Measurements from ENCODE around the gene DOLK.
"Not testable (repeated sequence)": the region's sequence is repeated elsewhere in the genome, so short reads cannot be mapped to it uniquely, and the experiment has no call there.

DOLK gene

DNA sequence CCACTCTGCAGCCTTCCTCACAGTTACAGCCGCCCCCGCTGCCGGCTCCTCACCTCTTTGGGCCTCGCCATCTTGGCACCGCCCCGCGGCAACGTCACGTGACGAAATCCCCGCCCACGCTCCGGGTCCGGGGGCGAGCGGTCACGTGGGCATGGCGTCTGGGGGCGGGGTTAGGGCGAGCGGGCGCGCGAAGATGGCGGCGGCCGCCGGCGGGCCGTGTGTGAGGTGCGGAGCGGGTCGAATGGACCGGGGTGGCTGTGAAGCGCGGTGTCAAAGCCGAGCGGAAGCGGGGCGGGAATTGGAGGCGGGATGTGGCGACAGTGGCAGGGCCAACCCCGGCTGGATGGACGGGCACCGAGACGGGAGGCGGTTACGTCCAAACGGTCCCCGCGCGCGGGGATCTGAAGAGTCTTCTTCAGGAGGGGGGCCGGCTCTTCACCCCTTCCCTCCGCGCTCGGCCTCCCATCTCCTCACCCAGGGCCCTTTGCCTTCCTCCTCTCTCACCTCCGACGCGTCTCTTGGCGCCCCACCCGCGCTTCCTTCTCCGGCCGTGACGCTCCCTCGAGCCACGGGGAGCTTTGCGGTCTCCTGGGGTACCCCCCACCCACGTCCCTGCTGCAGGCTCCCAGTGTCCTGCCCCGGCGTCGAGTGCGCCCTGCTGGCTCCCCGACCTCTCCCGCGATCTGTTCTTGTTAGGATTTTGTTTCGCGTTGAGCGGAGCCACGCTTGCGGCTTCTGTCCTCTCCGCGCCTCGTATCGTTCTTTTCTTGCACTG, at the start of gene DOLK, which contains the start of gene NUP188:
DOLK (minus strand) TSS at position 77 of the 775 bp plus-strand sequence. CDS start 300 bp downstream, outside the sequence.
NUP188 (plus strand) TSS at position 173 of the 775 bp plus-strand sequence; CDS start at position 194, 21 bp downstream.
- DNase-seq, result peak; percentile 49 to 98 (median 92)

DNA sequence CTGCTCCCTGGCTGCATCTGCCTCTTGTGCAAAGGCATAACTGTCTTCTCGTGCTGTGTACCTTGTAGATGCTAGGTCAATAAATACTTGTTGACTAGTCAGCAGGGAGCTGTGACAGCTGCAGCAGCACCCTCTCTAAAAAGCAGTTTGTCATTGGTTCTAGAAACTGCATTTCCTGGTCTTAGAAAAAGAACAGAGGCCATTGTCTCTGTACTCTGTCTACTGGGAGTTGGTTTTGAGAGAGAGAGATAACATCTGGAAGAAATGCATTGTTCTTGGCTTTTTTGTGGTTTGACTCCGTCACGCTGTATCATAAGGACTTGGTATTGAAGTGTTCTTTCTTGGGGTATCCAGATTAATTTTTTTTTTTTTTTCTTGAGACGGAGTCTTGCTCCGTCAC, 48.4 kb upstream of the DOLK start:
- peak in 4 of 58 donors; percentile 19 to 47 (median 38) for DNase-seq

DNA sequence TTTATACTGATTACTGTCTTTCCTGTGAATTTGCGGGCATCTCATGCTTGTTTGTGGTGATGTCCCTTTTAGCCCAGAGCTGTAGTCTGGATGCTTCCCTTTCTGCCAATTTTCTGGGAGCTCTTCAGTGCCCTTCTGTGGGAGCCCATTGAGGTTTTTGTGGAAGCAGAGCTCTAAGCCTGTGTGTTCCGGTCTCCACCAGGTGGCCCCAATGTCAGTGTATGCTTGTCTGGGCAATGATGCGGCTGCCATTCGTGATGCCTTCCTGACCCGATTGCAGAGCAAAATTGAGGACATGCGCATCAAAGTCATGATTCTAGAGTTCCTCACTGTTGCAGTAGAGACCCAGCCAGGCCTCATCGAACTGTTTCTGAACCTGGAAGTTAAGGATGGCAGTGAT, 45.6 kb upstream of the DOLK start:
- peak in 40 of 58 donors; percentile 18 to 72 (median 48) for DNase-seq

DNA sequence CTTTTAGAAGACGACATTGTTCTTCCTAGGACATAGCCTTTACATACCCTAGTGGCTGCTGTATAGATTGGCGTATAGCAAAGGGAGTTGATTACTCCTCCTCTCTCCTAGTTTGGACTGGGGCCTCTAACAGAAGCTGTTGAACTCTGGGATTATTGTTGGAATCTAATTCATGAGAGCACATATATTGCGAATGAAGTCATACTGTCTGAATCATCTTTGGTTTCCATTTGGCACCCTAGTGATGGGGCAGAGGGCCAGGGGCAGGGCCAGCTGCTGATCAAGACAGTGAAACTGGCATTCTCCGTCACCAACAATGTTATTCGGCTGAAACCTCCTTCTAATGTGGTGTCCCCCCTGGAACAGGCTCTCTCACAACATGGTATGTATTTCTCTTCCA, 40.4 kb upstream of the DOLK start:
- DNase-seq, result peak in 7 of 58 donors; percentile 28 to 67 (median 38)

DNA sequence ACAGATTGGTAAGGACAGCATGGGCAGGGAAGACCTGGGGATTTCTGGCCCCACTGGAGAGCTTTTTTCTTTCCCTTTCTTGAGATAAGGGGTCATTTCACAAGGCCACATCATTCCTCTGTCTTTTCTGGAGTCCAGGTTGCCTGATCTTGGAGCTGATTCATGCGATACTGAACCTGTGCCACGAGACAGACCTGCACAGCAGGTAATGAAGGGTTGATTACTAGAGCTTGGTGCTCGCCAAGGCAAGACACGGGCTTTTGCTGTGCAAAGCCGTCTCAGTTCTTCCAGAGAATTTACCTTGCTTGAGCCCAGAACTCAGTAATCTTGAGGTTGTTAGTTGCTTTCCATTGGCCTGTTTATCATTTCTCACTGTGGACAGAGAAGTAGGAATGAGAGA, 39.3 kb upstream of the DOLK start:
- no peak for DNase-seq

DNA sequence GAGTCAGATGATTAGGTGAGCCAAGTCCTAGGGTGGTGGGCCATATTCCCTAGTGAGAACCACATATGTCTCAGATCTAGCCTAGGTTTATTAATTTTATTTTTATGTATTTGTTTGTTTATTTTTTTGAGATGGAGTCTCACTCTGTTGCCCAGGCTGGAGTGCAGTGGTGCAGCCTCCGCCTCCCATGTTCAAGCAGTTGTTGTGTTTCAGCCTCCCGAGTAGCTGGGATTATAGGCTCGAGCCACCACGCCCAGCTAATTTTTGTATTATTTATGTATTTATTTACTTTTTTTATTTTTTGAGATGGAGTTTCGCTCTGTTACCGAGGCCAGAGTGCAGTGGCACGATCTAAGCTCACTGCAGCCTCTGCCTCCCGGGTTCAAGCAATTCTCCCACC, 36.1 kb upstream of the DOLK start:
- DNase-seq, result no peak

DNA sequence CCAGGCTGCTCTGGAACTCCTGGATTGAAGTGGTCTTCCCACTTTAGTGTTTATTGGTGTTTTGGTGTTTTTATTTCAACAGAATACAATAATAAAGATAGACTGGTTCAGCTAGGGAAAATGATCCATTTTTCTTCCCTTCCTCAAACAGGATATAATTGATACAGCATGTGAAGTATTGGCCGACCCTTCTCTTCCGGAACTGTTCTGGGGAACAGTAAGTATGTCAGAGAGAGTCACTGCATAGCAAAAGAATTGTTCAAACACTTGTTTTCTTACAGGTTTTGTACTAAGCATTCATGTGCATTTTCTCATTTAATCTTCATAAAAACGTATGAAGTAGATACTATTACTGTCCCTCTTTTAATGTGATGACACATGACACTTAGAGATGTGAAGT, 31.7 kb upstream of the DOLK start:
- no peak for DNase-seq

DNA sequence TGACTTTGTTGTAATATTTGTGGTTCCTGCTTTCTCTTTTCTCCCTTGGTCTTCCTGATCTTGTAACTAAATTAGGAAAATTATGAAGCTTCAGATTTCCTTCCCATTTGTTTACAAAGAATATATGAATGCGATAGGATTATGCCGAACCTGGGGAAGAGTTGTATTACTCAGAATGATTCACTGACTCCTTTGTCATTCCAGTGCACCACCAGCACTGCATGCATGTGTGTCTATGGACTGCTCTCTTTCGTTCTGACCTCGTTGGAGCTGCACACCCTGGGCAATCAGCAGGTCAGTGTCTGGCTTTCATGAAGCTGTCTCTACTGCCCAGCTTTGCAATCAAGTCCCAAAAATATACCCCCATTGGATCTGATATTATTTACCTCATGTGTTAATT, 25.6 kb upstream of the DOLK start:
- DNase-seq, result no peak

DNA sequence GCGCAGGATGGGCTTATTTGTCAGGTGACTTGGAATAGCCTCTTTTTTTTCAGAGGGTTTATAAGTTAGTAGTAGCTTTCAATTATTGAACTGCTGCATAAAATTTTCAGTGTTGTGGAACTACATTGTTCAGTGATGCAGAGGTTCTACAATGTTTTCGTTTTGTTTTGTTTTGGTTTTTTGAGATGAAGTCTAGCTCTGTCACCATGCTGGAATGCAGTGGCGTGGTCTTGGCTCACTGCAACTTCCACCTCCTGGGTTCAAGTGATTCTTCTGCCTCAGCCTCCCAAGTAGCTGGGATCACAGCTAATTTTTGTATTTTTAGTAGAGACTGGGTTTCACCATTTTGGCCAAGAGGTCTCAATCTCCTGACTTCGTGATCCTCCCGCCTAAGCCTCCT, 22.1 kb upstream of the DOLK start:
- DNase-seq, result no peak

DNA sequence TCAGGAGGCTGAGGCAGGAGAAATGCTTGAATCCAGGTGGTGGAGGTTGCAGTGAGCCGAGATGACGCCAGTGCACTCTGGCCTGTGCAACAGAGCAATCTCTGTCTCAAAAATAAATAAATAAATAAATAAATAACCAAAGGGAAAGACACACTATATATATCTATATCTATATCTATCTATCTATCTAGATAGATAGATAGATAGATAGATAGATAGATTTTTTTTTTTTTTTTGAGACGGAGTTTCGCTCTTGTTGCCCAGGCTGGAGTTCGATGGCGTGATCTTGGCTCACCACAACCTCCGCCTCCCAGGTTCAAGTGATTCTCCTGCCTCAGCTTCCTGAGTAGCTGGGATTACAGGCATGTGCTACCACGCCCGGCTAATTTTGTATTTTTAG, 14.0 kb upstream of the DOLK start:
- not testable (repeated sequence) for DNase-seq

DNA sequence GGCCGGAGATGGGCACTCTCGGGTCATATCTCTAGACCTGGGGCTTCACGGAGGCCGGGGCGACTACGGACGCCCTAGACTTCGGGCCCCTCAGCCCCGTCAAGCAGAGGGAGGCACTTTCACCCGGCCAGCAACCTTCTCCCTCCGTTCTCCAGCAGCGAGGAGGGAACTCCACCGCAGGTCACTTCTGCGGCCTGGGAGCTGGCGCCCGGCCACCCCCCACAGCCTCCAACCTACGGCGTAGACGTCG, 201 bp downstream of the DOLK start:
- peak in 1 of 58 donors; percentile 51 for DNase-seq

DNA sequence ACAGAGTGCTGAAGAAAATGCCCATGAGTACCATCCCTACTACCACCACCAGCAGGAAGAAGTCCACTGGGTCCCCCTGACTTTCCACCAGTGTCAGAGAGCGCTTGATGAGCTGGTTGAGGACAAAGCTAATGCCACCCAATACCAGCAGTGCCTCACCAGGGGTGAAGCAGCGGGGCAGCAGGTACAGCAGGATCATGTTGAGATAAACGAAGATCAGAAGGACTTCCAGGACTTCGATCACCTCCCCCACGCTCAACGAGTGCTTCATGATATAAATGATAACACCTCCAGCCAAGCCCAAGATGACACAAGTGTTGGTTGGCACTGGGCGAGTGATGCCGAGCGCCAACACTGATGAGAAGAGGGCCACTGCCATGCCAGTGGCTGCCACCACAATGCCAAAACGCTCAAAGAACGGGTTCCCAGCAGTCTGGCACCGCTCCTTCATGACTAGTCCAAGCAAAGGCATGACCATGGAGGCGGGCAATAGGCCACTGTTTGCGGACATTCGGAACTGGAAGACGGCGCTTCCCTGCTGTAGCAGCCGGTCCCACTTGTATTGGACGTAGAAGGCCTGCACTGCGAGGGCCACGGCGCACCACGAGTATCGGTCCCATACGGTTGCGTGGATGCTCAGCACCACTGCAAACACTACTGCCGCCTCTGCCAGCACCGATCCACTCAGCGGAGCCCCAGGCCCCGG, 679 bp downstream of the DOLK start:
- DNase-seq, result peak in 20 of 58 donors; percentile 23 to 66 (median 48)

DNA sequence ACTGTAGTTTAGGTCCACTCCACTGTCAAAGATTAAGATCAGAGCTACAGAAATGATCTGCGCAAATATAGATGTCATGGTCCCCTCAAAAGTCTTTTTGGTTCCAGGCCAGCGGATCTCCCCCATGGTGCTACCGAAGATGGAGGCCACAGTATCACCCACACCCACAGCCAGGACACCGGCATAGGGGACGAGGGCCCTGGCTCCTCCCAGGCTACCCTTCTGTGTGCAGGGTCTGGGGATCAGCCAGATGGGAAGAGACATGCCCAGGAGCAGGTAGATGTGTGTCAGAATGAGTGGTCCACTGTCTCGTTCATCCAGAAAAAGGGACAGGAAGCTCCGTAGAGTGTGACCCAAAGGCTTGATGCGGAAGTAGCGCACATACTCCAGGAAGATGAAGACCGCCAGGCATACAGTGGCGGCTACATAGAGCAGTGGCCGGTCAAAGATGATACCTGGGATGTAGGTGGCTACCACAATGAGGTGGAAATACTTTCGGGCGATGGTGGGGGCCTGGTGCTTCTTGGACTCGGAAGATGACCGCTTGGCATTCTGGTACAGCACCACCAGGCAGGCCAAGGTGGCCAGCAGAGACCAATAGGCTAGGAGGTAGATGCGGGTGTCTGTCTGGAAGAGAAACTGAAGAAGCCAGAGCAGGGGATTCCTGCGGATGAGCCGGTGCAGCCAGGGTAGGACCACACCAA, 1.5 kb downstream of the DOLK start:
- DNase-seq, result no peak

DNA sequence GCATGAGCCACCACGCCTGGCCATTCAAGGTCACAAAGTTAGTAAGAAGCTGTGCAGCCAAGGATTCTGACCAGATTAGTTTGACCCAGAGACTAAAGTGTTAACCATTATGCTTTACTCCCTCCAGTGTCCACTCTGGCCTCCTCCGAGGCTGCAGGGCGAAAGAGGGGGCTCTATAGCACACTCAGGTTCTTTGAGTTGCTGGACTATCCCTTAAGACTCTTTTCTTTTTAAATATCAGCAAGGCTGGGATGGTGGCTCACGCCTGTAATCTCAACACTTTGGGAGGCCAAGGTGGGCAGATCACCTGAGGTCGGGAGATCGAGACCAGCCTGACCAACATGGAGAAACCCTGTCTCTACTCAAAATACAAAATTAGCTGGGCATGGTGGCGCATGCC, 2.4 kb downstream of the DOLK start:
- DNase-seq, result not testable (repeated sequence)

DNA sequence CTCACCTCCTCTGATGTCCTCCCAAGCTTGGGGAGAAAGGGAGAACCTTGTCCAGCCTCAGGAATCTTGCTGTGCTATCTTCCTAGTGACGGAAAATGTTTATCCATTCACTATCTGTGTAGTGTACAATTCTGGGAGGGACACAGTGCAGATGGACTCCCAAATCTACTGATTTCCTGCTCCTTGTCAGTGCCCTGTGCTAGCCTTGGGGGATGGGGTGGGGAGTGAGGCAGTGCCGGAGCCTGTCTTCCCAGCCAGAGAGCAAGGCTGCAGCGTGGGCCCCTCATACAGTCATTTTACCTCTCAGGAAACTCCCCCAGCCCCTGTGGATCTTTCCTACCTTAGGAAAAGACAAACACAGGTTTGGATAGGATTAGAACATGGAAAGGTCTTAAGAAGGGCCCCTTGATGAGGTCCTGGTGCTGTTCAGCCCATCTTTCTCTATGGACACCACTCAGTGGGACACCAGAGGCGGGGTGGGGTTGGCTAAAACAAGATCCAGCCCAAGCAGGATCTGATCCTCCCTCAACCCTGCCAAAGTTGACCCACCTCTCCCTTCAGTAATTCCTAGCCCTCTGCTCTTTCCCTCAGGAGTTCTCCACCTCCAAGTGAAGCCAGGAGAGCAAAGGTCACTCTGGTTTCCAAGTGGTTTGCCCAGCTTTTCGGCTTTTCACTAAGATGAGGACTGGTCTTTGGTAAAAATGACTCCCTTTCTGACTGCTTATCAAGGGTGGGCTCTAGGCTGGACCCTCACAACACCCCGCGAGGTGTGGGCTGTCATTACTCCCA, 3.4 kb downstream of the DOLK start:
- DNase-seq, result no peak

DNA sequence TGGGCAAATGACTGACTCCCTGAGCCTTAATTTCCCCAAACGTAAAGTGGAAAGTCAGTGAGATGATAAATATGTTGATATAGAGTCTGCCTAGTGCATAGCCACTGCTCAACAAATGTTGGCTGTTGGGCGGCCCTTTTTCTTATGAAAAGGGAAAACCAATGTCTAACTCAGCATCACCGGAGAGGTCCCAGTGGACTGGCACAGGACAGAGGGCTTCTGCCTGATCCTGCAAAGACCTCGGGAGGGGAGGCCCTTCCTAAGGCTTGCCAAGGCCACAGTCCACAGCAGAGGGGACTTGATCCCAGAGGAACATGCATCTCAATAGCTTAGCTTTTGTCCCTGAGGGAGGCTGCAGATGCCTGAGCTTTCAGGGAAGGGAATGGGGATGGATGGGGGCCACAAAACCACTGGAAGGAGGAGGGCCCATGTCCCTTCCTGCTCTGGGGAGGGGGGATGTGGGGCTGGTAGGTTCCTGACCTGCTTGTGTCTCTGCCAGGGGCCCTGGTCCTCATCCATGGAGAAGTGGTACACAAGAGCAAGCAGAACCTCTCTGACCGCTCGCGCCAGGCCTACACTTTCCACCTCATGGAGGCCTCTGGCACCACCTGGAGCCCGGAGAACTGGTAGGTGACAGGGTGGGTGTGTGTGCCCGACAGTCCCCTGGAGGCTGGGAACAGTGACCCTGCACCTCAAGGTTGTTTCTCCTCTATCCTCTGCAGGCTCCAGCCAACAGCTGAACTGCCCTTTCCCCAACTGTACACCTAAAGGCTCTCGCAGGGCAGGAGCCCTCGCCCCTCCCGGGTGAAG, 6.3 kb downstream of the DOLK start:
- DNase-seq, result no peak

DNA sequence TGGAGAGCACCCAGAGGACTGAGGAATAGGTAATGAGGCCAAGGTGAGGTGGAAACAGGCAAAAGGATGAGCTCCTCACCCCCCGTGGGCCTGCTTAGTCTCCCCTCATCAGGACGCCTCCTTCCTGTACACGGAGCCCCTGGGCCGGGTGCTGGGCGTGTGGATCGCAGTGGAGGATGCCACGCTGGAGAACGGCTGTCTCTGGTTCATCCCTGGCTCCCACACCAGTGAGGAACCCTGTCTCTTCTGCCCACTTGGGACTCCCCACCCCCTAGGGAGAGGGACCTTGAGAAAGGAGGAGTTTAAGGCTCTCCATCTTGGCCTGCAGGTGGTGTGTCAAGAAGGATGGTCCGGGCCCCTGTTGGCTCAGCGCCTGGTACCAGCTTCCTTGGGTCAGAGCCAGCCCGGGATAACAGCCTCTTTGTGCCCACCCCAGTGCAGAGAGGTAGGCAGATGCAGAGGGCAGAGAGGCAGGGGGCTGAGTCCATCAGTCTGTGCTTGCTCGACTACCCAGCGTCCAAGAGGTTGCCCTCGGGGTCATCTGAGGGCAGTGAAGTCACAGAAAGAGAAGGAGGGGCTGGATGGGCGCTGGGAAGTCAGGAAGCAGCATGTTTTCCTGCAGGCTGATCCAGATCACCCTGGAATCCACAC, 7.0 kb downstream of the DOLK start:
- peak in 3 of 58 donors; percentile 21 to 37 (median 25) for DNase-seq

DNA sequence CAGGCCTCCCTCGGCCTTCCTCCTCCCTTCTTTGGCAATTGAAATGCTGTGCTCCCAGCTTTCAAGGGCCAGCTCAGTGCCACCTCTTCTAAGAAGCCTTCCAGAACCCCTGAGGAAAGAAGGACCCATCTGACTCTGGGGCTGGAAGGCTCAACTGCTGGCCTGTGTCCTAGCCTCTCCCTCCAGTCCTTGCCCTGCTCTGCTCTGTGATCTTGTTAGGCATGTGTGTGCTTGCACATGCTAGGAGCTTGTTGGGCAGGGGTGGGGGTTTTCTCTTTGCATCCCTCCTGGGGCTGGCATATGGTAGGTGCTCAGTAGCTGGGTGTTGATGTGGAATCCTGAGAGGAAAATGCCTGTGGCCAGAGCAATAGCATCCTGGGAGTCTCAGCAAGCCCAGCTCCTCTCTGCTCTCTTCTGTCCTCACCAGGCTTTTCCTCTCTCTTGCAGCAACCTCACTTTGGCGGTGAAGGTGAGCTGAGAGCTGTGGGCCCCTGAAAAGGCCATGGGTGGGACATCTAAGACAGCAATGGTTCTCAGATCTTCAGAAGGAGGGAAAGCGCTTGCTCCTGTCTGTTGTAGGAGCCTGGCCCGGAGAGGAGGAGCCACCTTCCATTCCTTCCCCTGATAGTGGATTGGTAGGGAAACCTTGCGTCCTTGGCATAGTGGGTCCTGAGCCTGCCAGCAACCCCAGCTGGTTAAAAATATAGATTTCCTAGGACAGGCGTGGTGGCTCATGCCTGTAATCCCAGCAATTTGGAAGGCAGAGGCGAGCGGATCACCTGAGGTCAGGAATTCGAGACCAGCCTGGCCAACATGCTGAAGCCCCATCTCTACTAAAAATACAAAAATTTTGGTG, 9.9 kb downstream of the DOLK start:
- DNase-seq, result no peak
